HG03095 (cell line): ENCODE data around the gene CR1L.
"Not testable (repeated sequence)": the region's sequence is repeated elsewhere in the genome, so short reads cannot be mapped to it uniquely, and the experiment has no call there.

Experiments
- ATAC-seq: cut with Tn5 transposase; IDR thresholded peaks from one replicate; pipeline ENCODE4 v1.9.1; 2021; ENCODE audit warnings: moderate library complexity; ENCODE audit not compliant: unreplicated experiment

The CR1L gene

DNA sequence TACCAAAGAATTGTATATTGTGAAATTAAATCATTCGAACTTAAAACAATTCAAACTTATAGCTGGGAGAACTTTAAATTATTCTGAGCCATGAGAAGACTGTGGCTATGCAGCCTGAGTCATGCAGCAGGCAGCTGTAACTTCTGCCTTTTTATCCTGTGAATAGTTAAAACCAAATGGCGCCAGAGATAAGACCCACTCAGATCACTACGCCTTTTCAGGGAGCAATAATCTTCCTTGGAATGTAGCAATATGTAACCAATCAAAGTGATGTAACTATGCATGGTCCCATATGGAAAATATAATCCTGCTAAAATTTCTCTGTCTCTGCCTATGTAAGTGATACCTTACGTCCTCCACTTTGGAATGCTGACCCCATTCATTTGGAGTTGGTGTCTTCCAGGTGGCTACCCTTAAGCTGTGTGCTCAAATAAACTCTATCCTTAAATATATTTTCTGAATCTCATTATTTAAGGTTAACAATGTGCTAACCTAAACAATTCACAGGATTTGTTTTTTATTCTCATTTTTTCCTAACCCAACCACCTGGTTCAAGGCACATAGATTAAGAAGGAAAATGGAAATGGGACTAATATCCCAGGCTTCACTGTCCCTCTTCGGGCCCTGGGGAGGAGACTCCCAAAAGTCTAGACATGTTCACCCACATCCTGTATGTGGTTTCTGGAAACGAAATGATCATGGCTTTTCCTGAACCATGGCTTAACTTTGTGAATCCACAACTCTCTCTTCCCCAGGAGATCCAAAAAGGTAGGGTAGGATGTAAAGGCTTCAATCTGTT is 35.9 kb downstream of the CR1L start:
- ATAC-seq, result not testable (repeated sequence)

DNA sequence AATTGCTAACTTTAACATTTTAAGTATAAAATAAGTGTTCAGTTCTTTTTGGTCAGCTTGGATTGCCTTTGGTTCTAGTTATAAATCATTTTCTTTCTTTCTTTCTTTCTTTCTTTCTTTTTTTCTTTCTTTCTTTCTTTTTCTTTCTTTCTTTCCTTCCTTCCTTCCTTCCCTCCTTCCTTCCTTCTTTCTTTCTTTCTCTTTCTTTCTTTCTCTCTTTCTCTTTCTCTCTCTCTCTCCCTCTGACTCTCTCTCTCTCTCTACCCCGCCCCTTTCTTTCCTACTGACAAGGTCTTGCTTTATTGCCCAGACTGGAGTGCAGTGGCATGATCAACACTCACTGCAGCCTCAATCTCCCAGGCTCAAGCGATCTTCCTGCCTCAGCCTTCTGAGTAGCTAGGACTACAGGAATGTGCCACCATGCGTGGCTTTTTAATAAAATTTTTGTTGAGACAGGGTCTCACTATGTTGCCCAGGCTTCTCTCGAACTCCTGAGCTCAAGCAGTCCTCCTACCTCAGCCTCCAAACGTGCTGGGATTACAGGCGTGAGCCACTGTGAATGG is 38.0 kb downstream of the CR1L start:
- not testable (repeated sequence) for ATAC-seq

DNA sequence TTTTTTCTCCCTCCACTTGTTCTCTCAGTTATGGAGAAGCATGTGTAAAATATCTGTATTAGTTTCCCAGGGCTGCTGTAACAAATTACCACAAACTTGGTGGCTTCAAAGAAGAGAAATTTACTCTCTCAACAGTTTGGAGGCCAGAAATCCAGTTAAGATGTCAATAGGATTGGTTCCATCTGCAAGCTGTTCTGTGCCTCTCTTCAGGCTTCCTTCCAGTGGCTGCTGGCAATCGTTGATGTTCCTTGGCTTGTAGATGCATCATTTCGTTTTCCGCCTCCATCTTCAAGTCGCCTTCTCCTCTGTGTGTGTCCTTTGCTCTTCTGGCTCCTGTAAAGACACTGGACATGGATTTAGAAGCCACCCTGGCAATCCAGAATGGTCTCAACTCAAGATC is 45.6 kb downstream of the CR1L start:
- ATAC-seq, result not testable (repeated sequence)

DNA sequence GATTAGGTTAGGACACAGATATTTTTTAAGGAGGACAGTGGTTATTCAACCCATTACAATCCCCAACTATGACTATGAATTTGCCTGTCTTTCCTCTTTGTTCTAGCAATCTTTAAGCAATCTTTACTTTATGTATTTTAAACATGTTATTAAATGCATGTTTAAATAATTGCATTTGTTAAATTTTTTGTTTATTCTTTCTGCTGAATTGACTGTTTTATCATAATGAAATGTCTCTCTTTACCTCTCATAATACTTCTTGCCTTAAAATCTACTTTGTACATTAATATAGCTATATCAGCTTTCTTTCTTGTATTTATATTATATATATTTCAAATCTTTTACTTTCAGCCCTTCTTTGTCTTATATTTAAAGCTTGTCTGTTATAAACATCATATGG is 46.1 kb downstream of the CR1L start:
- no peak for ATAC-seq

DNA sequence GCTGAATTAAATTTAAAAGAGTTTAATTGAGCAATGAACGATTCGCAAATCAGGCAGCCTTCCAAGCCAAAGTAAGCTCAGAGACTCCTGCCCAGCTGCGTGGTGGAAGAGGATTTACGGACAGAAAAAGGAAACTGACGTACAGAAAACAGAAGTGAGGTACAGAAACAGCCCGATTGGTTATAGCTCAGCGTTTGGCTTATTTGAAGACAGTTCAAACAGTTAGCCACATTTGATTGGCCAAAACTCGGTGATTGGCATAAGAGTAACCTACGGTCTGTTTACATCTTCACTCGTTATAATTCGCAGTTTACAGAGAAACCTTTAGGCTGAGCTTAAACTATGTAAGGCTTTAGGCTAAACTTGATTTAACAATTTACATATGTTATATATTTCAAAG is 46.9 kb downstream of the CR1L start:
- no peak for ATAC-seq

DNA sequence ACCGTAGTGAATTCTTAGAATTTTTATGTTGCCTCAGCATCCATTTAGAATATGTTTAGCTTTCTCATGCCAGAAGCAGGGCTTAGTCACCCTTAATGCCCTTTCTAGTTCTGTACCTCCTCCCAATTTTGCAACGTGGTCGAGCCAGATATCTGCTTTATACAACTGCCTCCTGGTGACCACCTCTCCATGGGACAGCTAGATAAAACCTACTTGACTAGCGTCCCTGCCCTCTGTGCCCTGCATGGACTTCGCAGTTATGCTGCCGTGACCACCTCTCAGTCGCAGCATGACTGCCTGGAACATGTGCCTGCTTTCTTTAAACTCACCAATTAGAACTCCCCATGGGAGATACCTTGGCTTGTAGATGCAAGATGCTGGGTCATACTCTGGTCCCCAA is 47.4 kb downstream of the CR1L start:
- not testable (repeated sequence) for ATAC-seq

DNA sequence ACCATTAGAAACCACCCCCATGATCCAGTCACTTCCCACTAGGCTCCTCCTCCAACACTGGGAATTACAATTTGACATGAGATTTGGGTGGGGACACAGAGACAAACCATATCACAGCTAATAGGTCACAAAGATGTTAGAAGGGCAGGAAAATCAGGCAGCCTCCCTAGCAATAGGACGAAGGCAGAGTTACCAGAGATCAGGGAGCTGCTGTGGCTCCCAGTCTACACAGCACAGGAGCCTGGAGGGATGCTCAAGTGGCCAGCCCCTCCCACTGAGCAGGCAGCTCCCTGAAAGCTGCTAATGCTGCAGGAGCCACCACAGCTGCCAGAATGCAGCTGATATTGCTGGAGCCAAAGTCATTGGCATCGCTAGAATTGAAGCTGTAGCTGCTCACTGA is 51.0 kb downstream of the CR1L start:
- ATAC-seq, result no peak

DNA sequence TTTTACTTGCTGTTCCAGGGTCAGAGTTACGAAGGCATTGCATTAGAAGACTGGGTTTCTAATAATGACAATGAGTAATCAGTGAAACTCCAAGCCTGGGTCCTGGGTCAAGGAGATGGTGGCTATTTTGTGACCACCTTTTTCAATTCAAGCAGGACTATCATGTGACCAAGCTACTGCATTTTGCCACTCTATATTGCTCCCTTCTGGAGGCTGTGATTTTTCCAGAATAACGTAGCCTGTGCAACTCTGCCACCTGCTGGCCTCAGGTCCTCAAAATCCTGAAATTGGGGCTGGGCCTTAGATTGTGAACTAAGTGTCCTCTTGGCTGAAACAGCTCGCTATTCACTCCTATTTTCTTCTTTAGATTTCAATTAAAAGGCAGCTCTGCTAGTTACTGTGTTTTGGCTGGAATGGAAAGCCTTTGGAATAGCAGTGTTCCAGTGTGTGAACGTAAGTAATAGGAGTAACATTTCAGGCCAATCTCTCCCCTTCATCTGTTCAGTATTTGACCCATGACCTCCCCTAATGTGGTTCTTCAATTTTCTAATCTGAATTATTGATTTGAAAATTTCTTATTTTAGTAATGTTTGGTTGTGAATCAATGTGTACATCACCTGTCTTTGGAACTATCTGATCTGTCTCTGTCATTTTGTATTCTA is 54.0 kb downstream of the CR1L start:
- no peak for ATAC-seq

DNA sequence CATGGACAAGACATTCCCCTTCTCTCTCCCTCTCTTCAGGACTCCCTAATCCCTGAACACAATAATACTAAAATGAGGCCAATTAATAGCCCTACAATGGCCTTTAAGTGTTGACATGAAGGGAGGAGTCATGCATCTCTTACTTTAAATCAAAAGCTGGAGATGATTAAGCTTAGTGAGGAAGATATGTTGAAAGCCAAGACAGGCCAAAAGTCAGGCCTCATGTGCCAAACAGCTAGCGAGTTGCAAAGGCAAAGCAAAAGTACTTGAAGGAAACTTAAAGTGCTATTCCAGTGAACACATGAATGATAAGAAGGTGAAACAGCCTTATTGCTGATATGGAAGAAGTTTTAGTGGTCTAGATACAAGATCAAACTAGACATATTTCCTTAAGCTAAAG is 57.4 kb downstream of the CR1L start:
- no peak for ATAC-seq

DNA sequence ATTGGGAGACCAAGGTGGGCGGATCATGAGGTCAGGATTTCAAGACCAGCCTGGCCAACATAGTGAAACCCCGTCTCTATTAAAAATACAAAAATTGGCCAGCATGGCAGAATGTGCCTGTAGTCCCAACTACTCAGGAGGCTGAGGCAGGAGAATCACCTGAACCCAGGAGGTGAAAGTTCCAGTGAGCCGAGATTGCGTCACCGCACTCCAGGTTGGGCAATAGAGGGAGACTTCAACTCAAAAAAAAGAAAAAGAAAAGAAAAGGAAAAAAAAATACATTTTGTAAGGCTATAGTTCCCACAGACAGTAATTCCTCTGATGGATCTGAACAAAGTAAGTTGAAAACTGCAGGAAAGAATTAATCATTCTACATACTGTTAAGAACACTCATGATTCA is 58.8 kb downstream of the CR1L start:
- ATAC-seq, result no peak

DNA sequence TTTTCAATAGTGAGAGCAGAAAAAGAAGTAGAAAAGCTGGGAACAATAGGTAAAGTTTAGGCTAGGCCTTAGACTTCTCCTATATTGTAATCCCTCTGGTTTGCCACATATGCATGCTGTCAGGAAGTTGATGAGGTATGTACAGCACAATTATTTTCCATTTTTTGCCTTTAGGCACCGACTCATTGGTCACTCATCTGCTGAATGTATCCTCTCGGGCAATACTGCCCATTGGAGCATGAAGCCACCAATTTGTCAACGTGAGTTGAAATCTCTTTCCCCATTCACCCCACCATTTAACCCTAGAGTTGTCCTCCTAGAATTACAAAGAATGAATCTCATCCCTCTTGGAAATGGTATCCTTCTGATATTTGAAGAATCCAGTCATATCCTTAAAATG is 63.1 kb downstream of the CR1L start:
- not testable (repeated sequence) for ATAC-seq

DNA sequence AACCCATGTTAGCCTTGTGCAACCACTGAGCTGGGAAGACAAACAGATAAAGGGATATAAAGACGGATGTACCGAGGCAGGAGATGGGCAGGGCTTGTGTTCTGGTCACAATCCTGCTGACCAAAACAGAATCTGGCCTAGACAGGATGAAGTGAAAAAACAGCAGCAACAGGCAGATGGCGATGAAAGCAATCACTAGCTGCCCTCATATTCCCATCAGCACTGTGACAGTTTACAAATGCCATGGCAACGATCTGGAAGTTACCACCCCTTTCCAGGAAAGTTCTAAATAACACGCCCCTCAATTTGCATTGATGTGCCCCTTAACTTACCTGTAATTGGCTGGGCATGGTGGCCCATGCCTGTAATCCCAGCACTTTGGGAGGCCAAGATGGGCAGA is 66.4 kb downstream of the CR1L start:
- no peak for ATAC-seq

DNA sequence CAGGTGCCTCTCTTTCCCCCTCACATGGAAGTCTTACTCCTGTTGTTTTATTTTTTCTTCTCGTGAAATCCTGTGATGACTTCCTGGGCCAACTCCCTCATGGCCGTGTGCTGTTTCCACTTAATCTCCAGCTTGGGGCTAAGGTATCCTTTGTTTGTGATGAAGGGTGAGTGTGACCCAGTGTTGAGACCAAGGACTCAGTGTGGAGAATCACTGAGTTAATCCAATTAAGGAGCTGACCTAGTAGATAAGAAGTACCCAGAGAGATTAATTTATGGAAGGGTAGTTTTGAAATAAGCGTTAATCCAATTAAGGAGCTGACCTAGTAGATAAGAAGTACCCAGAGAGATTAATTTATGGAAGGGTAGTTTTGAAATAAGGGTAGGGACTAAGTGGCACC is 67.8 kb downstream of the CR1L start:
- ATAC-seq, result not testable (repeated sequence)

DNA sequence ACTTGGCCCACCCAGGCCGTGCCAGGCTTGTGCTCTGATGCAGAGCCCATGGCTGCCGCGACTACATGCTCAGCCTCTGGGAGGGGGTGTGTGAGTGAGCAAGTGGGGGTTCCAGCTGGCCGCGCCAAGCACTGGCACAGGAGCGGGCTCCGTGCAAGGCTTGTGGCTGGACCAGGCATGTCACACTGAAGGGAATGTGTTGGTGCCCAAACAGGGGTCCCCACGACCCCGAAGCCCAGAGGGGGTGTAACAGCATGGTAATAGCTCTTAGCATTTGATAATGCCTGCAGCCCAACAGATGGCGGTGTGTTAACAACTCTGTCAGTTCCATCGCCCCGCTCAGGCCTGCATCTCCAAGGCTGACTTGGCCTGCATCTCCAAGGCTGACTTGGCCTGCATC is 68.6 kb downstream of the CR1L start:
- no peak for ATAC-seq

DNA sequence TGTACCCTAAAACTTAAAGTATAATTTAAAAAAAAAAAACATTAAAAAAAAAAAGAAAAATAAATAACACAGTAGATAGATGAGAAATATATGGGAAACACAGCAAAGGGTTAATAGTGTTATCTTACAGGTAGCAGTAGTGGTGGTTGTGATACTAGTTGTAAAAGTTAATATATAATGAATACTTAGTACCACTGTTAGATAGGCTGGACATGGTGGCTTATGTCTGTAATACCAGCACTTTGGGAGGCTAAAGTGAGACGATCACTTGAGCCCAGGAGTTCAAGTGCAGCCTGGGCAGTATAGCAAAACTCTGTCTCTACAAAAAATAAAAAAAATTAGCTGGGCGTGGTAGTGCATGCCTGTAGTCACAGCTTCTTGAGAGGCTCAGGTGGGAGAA is 74.3 kb downstream of the CR1L start:
- ATAC-seq, result no peak

DNA sequence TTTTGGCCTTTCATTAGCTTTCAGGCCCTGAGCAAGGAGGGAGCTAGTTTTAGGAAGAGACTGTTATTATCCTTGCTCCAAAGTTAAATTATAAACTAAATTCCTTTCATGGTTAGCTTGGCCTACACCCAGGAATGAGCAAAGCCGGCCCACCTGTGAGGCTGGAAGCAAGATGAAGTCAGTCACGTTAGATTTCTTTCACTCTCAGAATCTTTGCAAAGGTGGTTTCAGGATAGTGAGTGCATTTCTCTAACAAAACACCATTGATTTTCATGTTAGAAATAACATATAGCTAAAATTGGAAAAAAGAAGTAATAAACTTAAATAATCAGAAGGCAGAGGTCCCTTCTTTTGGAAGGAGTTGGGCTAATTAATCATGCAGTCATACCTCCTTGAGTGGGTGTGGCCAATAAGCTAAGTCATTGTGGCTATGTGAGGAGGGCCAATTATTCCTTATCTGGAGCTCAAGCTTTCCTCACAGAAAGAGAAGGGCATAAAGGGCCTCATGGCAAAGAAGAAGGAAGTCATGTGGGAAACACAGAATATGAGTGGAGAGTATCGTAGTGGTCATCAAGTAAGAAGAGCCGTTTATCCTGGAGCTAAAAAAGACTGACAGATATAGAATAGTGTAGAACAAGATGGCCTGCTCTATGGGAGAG is 83.4 kb downstream of the CR1L start:
- ATAC-seq, result not testable (repeated sequence)

DNA sequence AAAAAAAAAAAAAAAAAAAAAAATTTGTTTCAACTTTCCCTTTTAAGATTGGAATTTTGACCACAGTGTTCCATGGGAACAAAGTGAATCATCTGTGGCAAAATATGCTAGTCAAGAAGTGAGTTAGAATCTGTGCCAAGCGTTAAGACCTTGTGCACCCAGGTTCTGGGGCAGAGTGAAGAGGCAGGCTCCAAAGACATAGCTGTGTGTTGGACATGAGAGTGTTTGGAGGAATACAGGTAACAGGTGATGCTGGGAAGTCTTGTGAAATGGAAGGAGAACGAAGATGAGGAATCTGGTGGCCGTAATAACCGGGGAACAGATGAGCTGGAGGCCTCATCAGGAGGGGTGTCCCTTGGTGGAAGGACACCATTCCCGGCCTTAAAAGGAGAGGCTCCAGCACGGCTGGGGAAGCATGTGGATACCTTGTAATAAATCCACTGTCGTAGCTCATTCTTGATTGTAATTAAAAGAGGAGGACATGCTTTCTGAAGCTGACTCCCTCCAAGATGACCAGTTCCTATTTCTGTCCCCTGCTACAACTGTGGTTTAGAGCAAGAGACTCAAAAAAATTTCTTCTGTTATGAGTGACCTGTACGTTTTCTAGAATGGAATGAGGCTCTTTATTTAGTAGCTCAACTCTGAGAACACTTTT is 92.7 kb downstream of the CR1L start:
- ATAC-seq, result not testable (repeated sequence)

DNA sequence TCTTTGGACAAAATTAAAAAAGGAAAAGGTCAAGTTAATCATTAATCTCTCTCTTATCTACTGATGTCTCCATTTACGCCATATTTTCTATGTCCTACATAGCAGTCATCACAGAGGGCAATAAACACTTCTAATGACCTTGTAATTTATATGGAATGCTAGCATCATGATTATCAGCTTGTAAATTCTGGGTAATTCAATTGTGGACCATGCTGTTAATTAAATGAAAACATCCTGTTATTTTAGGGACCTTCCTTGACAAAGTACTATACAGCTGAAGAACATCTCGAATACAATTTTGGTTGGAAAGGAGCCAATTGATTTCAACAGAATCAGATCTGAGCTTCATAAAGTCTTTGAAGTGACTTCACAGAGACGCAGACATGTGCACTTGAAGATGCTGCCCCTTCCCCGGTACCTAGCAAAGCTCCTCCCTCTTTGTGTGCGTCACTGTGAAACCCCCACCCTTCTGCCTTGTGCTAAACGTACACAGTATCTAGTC is 93.3 kb downstream of the CR1L start:
- not testable (repeated sequence) for ATAC-seq

DNA sequence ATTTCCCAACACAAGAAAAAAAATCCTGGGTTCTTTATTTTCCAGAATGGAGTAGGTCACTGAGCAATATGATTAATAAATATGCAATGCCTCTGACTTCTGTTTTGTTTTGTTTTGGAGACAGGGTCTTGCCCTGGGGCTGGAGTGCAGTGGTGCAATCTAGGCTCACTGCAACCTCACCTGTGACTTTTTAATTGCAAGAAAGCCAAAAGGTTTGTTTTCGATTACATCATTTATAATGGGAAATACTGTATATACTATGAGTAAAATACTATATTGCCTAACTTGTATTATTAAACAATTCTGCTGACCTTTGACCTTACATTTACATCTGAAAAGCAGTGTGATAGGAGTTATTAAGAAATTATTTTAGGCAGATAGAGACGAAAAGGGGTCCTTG is 95.3 kb downstream of the CR1L start:
- ATAC-seq, result no peak

DNA sequence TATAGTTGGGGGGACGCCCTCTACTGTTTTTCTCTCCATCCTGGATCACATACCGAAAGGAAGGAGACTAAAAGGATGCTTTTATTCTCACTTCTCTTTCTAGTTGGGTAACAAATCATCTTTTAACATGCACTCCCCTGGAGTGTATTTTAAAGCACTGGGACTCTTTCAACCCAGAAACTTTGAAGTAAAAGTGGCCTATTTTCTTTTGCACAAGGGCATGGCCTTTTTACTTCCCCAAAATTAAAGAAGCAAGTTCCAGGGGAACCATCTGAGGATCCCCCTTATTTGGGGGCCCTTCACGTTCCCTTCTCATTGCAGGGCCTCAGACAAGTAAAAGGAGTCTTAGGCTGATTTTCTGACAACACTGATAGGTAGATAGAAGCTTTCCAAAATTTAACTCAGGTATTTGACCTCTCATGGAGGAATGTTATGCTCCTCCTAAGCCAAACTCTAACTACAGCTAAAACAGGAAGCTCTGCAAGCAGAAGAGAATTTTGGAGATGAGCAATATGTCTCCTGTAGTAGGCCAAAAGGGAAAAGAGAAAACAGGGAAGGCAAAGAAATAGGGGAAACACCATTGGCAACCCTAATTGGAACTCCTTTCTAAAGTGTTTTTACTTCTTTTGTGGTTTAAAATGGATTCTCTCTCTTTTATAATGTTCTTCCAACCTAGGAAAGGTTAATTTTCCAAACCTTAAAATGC is 98.1 kb downstream of the CR1L start:
- no peak for ATAC-seq
